ENCODE results near the gene NAV2.

- TF ChIP-seq EZH2 (IDR thresholded peaks at IDR 0.05) (no peak), POLR2AphosphoS5 (IDR thresholded peaks at IDR 0.05; ENCODE audit: borderline replicate concordance, low read depth, low read length) (no peak), FOXP2 (optimal IDR thresholded peaks at IDR 0.05; ENCODE audit: control extremely low read depth, extremely low read length, insufficient read depth) (no peak)
Measured at GRCh38 chr11:19853016-19853415, 140.4 kb downstream of the NAV2 start.

All from SK-N-MC (cell line).